ENCODE data around the gene TBC1D8.

The TBC1D8 gene

GRCh38 chr2:100995309-100996075 lies 155.7 kb downstream of the TBC1D8 start:
- no peak for DNase-seq

DNA sequence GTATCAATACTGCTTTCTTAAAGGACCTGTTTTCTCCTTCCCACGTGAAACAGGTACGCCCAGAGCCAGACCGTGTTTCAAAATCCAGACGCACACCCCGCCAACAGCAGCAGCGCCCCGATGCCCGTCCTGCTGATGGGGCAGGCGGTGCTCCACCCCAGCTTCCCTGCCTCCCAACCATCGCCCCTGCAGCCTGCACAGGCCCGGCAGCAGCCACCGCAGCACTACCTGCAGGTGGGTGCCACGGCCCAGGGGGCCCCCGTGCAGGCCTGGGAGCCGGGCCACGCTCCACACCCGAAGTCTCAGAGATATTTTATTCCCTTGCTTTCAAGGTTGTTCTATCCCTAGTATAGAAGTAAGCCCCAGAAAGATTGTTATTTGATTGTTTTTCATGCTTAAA lies 157.9 kb downstream of the TBC1D8 start:
- no peak for DNase-seq

DNA sequence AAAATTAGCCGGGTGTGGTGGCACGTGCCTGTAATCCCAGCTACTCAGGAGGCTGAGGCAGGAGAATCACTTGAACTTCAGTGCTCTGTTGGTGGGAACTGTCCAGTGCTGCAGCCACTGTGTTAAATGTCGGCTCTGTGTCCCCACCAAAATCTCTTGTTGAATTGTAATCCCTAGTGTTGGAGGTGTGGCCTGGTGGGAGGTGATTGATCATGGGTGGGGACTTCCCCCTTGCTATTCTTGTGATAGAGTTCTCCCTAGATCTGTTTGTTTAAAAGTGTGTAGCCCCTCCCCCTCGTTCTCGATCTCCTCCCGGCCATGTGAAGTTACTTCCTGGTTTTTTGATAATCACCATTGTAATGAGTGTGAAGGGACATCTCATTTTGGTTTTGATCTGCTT lies 158.9 kb downstream of the TBC1D8 start:
- DNase-seq = peak; percentile 44

DNA sequence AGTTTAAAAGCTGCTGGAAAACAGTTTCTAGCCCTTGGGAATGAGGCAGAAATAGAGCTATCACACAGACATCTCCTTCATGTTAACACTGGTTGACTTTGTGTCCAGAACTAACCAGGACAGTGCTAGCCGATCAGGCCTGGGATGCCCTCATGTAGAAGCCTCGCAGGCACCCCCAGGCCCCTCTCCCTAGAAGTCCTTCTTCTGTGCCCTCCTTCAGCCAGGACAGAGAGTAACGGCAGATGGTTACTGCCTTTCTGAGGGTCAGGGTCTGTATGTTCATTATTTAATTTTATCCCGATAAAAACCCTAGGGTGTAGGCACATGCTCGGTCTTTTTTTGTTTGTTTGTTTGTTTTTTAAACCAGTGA lies 159.8 kb downstream of the TBC1D8 start:
- DNase-seq = no peak

GRCh38 chr2:100990650-100991403 lies 160.4 kb downstream of the TBC1D8 start:
- no peak for DNase-seq

GRCh38 chr2:100990166-100990565 lies 161.0 kb downstream of the TBC1D8 start:
- no peak for DNase-seq

- DNase-seq = no peak
Measured at GRCh38 chr2:100989666-100990065, 161.5 kb downstream of the TBC1D8 start.

GRCh38 chr2:100988630-100989417 lies 162.4 kb downstream of the TBC1D8 start:
- no peak for DNase-seq

- no peak for DNase-seq
Measured at GRCh38 chr2:100987974-100988373, 163.2 kb downstream of the TBC1D8 start.

DNA sequence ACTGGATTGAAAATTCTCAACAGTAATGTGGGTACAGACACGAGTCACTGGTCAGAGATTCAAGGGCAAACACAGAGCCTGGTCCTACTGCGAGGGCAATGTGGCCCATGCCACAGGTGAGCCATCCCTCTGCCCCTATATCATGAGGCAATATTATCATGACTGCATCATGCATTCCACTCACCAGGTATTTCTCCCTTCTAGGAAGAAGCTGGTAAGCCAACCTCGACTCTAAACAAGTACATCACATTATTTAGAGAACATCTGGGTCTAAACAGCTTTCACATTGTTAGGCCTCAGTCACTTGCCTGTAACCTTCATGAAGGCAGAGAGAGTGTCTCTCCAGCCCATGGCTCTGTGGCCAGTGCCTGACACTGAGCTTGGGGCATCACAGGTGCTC lies 163.6 kb downstream of the TBC1D8 start:
- no peak for DNase-seq

GRCh38 chr2:100986157-100986556 lies 165.0 kb downstream of the TBC1D8 start:
- DNase-seq = no peak

GRCh38 chr2:100984892-100985307 lies 166.3 kb downstream of the TBC1D8 start:
- peak; percentile 63 for DNase-seq

DNA sequence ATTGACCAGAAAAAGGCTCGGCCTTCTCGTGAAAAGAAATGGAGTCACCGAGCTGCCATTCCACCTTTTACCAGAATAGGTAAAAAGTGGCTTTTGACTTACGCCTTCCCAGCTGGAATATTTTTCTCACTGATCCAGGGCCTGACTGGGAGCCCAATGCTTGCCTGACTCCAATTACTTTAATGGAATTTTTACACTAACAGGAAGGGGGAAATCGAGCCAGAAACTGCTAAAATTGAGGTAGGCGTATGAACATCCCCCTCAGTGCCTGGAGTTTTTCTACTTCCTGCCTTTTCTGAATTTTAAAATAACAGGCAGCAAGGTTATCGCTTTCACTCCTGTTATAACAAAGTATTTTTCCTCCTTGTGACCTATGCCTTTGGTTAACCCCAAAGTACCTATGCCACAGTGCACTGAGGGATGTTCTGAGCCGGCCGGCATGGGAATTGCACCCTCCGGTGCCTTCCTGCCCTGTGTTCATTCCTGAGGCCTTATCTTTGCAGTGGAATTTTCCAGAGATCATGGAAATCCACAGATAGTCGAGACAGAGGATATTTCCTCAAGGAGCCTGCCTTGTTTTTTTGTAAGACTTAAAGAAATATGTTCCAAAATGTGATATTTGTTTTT lies 167.4 kb downstream of the TBC1D8 start:
- no peak for DNase-seq

DNA sequence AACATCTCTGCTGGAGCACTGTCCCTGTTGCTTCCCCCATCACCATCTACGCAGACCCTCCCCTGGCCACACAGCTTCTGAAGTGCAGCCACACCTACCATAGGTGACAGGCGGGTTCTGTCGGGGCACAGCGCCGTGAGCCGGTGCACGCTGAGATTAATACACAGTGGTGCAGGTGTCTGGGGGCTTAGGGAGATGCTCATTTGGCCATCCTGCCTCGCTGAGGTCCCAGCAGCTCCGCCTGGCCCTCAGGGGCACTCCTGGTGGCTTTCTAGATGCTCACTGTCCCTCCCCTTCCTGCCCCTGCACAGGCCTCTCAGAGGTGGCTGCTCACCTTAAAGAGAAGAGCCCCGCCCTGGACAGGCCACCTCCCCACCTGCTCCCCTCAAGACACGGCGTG lies 168.0 kb downstream of the TBC1D8 start:
- no peak for DNase-seq

DNA sequence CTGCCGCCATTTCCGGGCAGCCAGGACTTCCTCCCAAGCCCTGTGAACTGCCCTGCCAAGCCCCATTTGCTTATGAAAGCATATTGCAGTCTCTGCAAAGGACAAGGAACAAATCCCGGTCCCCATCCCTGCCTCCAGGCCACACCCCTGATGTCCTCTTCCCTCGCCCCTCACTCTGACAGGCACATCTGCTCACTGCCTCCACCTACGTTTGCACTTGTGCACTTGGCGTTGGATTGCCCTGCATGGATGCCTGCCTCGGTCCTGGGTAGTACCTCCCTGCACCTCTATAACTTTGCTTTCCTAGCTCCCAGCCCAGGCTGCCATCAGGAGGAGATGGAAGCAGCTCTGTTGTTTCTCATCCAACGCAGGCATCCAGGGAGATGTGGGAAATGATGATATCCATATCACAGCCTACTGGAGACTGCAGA lies 168.7 kb downstream of the TBC1D8 start:
- no peak for DNase-seq

DNA sequence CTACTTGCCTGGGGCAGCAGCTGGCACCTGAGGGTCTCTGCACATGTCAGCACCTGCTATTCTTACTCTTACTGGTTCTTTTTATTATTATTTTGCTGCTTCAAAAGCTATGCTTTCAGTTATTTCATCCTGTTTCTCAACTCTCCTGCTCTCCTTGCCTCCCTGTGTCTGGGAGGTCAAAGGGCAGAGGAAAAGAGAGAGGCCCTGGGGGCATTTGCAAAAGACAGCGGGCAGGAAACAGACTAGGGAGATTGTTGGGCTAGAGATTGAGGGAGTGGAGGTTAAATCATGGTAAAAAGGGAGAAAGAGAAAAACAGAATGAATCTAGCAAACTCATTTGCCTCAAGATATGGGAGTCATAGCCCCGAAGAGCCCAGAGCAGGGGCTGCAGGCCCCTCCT lies 170.2 kb downstream of the TBC1D8 start:
- no peak for DNase-seq

- DNase-seq = no peak
Measured at GRCh38 chr2:100980046-100980445, 171.1 kb downstream of the TBC1D8 start.

DNA sequence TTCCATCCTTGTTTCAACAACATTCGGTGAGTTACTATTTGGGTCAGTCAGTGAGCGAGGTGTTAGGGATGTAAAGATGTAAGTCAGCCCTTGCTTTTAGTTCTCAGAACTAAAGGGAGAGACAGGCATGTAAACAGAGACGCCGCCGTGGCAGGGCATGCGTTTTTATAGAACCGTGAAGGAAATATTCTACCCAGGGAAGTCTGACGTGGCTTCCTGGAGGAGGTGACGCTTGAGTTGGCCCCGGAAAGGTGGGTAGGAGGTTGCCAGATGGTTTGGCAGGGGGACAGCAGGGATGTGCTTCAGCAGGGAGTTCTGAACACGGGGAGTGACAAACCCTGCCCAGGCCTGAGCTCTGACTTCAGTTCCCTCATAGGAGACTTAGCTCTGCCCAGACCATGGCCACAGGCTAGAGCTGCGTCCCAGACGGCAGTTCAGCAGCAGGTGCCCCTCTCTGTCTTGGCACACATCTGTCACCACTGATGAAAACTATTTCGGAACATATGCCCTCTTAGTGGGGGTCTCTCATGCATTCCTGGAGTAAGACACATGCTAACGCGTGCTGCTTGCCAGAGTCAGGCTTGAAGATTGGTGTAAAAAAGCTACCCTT lies 172.5 kb downstream of the TBC1D8 start:
- DNase-seq = no peak

DNA sequence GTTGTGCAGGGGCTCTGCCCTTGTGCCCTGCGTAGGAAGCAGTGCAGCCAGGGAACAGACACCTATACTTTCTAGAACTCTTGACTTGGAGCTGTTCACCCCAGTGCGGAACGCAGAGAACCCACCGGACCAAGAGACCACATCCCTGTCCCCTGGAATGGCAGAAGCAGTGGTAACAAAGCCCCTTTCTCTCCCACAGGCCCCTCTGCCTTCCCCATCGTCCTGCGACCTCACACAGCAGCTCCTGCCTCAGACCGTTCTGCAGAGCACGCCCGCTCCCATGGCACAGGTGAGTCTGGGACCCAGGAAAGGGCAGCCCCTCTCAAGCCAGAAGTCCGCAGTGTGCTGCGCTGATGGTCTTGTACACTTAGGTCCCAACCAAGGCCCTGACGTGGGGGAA lies 173.7 kb downstream of the TBC1D8 start:
- no peak for DNase-seq

- no peak for DNase-seq
Measured at GRCh38 chr2:100976645-100977391, 174.4 kb downstream of the TBC1D8 start.

DNA sequence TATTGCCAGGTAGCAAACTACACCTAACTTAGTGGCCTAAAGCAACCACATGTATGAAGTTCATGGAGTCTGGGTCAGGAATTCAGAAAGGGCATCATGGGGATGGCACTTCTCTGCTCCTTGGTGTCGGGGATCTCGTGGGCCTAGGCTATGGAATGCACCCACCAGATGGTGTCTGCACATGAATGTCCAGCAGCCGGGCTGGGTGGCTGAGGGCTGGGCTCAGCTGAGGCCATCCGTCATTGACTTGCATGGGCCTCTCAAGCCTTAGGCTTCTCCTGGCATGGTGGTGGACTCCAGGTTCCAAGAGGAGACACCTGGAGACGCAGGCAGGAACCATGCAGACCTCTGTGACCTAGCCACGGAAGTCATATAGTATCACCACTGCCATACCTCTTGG lies 175.1 kb downstream of the TBC1D8 start:
- DNase-seq = no peak

DNA sequence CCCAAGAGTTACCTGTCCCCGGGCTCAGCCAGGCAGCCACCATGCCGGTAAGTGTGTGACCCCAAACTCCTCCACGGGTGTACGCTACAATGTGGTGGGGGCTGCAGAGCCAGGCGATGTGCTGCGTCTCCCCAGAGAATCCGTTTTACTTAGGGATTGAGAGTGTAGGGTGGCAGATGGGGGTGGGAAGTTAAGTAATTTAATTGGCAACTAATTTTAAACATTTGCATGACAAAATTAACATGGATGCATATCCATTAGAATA lies 175.7 kb downstream of the TBC1D8 start:
- DNase-seq = no peak

Data from OCI-M1 (cell line).